ENCODE measurements around the gene STAT1. TPM values are rescaled to one million over a fixed set of nuclear protein-coding genes. Genes with fewer than 3 reads are reported as not detected.

STAT1 gene
- total and polyA plus RNA-seq, 3 donors from 2014 or later = 52.7 to 87.1 (median 60.5) TPM

GRCh38 chr2:190970873-190971506 is 43.0 kb downstream of the STAT1 start:
- intact Hi-C loops (cut with DNase I; ENCODE audit: low total_unique reads) = no loop called here
- no peak overlapping the region for H3K4me3 ChIP-seq
- no peaks in the 10 kb centered on the region for H3K36me3 ChIP-seq (ENCODE audit: low read depth, missing control alignments)
- H3K4me1 ChIP-seq = peaks cover 7% of the 10 kb centered on the region
- H3K27me3 ChIP-seq = no peaks in the 10 kb centered on the region
- 84 to 87% methylated on average over 4 to 5 of the region's 5 CpGs for WGBS, 2 donors
- H3K9me3 ChIP-seq = no peaks in the 10 kb centered on the region
- H3K27ac ChIP-seq = no peak overlapping the region
- DNase-seq = no peak
- TF ChIP-seq CTCF (IDR thresholded peaks at IDR 0.05) = no peak
- no peak for TF ChIP-seq POLR2A (IDR thresholded peaks at IDR 0.05)

- H3K27me3 ChIP-seq = no peaks in the 10 kb centered on the region
- H3K9me3 ChIP-seq = no peaks in the 10 kb centered on the region
- TF ChIP-seq POLR2A (IDR thresholded peaks at IDR 0.05) (no peak), CTCF (IDR thresholded peaks at IDR 0.05) (no peak)
- no peak for DNase-seq
- H3K36me3 ChIP-seq (ENCODE audit: low read depth, missing control alignments) = no peaks in the 10 kb centered on the region
- 89 to 94% methylated on average over 3 of the region's 3 CpGs for WGBS, 2 donors
- peaks cover 7% of the 10 kb centered on the region for H3K4me1 ChIP-seq
- H3K4me3 ChIP-seq = no peak overlapping the region
- H3K27ac ChIP-seq = no peak overlapping the region
- intact Hi-C loops (cut with DNase I; ENCODE audit: low total_unique reads) = no loop called here
Observed at GRCh38 chr2:190970160-190970559, 43.8 kb downstream of the STAT1 start.

- Histone ChIP-seq H3K27me3 (no peaks in the 10 kb centered on the region), H3K9me3 (no peaks in the 10 kb centered on the region), H3K36me3 (ENCODE audit: low read depth, missing control alignments) (no peaks in the 10 kb centered on the region), H3K4me1 (no peaks in the 10 kb centered on the region), H3K4me3 (no peak overlapping the region), H3K27ac (no peak overlapping the region)
- intact Hi-C loops (cut with DNase I; ENCODE audit: low total_unique reads) = no loop called here
- DNase-seq = no peak
- WGBS, 2 donors = 87 to 92% methylated on average over 2 of the region's 2 CpGs
- TF ChIP-seq CTCF (IDR thresholded peaks at IDR 0.05) = no peak
- TF ChIP-seq POLR2A (IDR thresholded peaks at IDR 0.05) = no peak
Observed at GRCh38 chr2:190968522-190968921, 45.4 kb downstream of the STAT1 start.

- WGBS, 2 donors = 82 to 85% methylated on average over 2 of the region's 2 CpGs
- H3K36me3 ChIP-seq (ENCODE audit: low read depth, missing control alignments) = no peaks in the 10 kb centered on the region
- no peak for DNase-seq
- H3K27me3 ChIP-seq = no peaks in the 10 kb centered on the region
- intact Hi-C loops (cut with DNase I; ENCODE audit: low total_unique reads) = no loop called here
- TF ChIP-seq CTCF (IDR thresholded peaks at IDR 0.05) (no peak), POLR2A (IDR thresholded peaks at IDR 0.05) (no peak)
- no peak overlapping the region for H3K4me3 ChIP-seq
- H3K9me3 ChIP-seq = no peaks in the 10 kb centered on the region
- no peak overlapping the region for H3K27ac ChIP-seq
- H3K4me1 ChIP-seq = no peaks in the 10 kb centered on the region
Observed at GRCh38 chr2:190965580-190966222, 48.3 kb downstream of the STAT1 start.
